Measurements from ENCODE around the gene TMEM185A. TPM values are rescaled to one million over a fixed set of nuclear protein-coding genes. Genes with fewer than 3 reads are reported as not detected.
"Not testable (repeated sequence)": the region's sequence is repeated elsewhere in the genome, so short reads cannot be mapped to it uniquely, and the experiment has no call there.

The TMEM185A gene
- total RNA-seq, 1 experiment from 2014 or later: 23.6 TPM

- intact Hi-C loops (cut with micrococcal nuclease; ENCODE audit: unreplicated experiment); H3K4me3 ChIP-seq (ENCODE audit: low read depth, low read length, poor library complexity, severe bottlenecking); H3K27ac ChIP-seq (ENCODE audit: low read depth, low read length, poor library complexity, severe bottlenecking); H3K4me1 ChIP-seq (ENCODE audit: insufficient read depth, low read length, poor library complexity, severe bottlenecking); CTCF ChIA-PET; H3K27me3 ChIP-seq (replicated peaks; ENCODE audit: insufficient read depth, low read depth, low read length, poor library complexity); H3K9me3 ChIP-seq (ENCODE audit: low read depth, low read length, poor library complexity, severe bottlenecking); POLR2A ChIA-PET (ENCODE audit: low non-redundant PET); H3K36me3 ChIP-seq (ENCODE audit: insufficient read depth, low read length, poor library complexity, severe bottlenecking); BruUV-seq (replicated peaks); DNase-seq (ENCODE audit: low spot score): not testable (repeated sequence)
These were observed 84.6 kb downstream of the TMEM185A start for GRCh38 chrX:149546962-149547361.

Other genes starting within 250 kb of the TMEM185A start
- 42.0 and 50.7 TPM in 2 replicates for gene IDS, start 126.5 kb downstream of the TMEM185A start, total RNA-seq (2021)
- 13.8 and 15.3 TPM in 2 replicates for gene EOLA1, start 90.8 kb downstream of the TMEM185A start, total RNA-seq (2021)
- gene HSFX3, start 81.9 kb downstream of the TMEM185A start, total RNA-seq (2021): not detected in 2 replicates
- gene MAGEA9B, start 44.3 kb downstream of the TMEM185A start, total RNA-seq (2021): not detected in 2 replicates
- not detected in 2 replicates for gene HSFX2, start 36.5 kb downstream of the TMEM185A start, total RNA-seq (2021)
- not detected in 2 replicates for gene MAGEA11, start 80.3 kb upstream of the TMEM185A start, total RNA-seq (2021)
- gene HSFX1, start 142.3 kb upstream of the TMEM185A start, total RNA-seq (2021): 1.2 and 1.4 TPM in 2 replicates
- not detected in 2 replicates for gene MAGEA9, start 150.1 kb upstream of the TMEM185A start, total RNA-seq (2021)
- gene MAGEA8, start 249.4 kb upstream of the TMEM185A start, total RNA-seq (2021): not detected in 2 replicates